LoVo (cell line): ENCODE results near the gene NSD1.

ENCODE experiments used
- DNase-seq: peaks from one replicate; pipeline ENCODE4 v3.0.0-alpha.2; 2016; ENCODE audit warnings: low spot score

The NSD1 gene

DNA sequence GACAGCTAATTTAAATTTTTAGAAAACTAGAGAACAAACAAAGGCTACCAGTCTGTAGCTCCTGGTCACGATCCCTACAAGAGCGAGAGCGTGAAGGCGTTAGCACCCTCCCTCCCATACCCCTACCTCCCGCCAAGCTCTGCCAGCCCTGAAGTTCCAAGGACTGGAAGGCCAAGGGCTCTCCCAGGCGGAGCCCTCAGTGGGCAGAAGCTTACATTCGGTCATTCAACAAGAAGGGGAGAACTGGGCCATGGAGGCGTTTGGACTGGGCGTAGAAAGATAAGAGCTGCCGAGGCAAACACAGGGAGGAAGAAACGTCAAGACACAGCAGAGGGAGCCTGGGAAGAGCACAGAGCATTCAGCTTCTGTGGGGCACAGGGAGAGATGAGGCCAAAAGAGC is 175.2 kb downstream of the NSD1 start:
- no peak for DNase-seq

DNA sequence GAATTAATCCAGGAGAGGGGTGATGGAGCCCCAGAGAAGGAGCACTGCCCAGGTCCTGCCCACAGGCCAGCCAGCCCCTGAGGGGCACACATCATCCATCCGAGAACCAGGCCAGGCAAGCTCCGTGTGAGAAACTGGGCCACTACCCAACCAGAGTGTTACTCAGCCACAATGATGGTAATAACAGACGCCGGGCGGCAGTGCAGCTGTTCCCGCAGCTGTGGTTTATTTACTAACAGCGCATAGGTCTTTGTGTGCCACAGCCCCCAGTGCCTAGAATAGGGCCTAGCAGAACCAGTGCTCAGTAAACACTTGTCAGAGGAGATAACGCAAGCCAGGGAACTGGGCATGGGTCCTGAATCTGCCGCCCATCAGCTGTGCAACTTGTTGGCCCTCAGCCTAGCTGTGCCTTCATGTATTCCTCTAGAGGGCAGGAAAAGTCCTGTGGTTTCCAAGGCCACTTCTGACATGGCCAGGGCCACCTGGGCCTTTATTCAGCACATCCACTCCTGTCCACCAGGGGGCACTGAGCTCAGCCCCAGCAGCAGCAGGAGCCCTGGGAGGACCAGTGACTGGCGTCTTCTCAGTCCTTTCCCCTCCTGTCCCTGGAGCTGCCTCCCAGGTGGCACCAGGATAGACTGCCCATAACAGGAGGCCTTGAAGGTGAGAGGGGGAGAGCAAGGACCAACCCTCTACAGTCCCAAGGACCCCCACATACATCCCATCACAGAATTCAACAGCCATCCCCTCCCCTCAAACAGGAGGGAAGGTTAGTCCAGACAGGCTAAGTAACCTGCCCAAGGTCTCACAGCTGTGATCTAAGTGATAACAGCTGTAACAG is 176.0 kb downstream of the NSD1 start:
- peak; percentile 81 for DNase-seq

DNA sequence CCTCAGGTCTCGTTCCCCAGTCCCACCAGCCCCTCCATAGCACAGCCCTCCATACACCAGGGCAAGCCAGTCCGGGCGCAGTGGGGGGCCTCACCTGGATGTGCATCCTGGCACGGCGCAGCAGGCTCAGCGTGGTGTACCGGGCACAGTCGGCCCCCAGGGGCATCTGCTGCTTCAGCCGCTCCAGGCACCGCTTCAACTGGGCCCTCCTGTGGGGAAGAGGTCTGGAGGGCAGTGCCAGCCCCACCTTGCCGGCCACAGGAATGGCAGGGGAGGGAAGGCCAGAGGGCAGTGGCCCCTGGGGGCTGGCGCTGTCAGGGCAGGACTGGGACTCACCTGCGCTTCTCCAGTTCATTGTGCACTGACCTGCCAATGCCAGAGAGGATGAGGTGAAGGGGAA is 176.8 kb downstream of the NSD1 start:
- no peak for DNase-seq

DNA sequence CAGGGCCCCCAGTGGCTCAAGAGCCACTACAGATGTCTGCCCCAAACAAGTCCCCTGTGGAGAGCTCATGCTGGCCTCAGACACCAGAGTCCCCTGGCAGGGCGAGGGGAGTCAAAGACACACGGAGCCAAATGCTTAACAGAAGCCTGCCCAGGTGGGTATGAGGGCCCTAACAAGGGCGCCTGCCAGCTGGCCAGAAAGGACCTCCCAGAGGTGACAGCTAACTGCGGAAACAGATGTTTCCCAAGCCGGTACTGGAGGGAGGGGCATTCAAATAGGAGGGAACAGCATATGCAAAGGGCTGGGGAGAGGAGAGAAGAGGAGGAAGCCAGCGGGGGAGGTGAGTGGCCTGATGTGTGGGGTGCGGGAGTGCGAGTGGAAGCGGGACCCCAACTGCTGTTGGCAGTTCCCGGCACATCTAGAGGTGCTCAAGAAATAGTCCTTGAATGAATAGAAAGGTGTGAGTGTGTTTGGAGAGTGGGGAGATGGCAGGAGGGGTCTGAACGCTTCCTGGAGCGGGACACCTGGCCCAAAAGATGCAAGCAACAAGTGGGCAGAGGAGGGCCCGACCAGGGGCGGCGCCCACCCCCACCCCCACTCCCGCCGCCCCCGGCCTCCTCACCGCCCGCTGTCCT is 177.3 kb downstream of the NSD1 start:
- no peak for DNase-seq

DNA sequence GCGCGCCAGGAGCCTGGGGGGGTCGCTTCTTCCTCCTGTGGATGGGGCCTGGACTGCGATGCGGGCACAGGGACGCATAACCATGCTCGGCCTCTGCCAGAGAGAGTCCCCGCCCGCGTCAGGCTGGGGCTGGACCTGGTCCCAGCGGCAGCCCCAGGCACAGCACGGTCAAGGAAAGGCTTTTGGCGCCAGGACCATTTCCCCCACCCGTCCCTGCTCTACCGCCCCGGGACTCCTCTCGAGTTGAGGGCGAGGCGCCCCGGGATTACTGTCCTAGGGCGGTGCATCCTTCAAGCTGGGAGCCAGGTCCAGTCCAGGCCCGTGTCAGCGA is 177.8 kb downstream of the NSD1 start:
- DNase-seq, result no peak

DNA sequence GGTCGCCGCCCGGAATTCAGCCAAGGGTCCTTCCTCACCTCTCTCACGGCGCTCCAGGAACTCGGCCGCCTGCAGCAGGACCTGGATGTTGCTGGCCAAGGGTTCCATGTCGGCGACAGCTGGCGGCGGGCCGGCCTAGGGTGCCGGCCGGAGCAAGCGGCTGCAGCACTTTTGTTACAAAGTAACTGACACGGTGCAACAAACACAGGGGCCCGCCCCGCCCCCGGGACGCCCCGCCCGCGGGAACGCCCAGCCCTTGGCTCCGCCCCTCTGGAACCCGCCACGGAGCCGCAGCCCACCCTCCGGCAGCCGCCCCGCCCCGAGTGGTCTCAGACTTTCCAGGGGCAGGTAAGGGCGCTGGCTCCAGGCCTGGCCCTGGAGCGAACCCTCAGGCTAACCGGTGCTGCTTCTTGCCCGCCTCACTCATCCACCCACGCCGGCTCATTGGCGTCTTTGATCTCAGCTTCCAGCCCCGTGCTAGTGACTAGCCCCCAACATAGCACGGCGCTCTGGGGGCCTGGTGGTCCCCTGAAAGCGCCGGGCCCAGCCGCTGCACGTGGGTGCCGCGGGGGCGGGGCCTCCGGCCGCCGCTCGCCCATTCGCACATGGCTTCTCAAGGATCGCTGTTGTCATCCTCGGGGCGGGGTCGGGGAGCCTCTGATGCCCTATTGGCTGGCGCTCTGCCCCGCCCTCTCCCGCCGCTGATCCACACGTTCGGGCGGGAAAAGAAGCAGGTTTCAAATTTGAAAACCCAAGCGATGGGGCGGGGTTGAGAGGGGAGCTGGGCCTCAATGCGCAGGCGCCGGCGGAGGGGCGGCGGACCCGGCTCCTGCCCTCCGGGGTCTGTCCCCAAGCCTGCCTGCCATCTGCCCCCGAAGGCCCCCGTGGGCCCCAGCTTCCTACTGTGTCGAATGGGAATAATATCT is 178.4 kb downstream of the NSD1 start, which contains the start of gene MXD3:
MXD3 (minus strand) TSS at position 176 of the 926 bp plus-strand sequence; CDS start at position 108, 68 bp downstream.
- peak; percentile 99 for DNase-seq

DNA sequence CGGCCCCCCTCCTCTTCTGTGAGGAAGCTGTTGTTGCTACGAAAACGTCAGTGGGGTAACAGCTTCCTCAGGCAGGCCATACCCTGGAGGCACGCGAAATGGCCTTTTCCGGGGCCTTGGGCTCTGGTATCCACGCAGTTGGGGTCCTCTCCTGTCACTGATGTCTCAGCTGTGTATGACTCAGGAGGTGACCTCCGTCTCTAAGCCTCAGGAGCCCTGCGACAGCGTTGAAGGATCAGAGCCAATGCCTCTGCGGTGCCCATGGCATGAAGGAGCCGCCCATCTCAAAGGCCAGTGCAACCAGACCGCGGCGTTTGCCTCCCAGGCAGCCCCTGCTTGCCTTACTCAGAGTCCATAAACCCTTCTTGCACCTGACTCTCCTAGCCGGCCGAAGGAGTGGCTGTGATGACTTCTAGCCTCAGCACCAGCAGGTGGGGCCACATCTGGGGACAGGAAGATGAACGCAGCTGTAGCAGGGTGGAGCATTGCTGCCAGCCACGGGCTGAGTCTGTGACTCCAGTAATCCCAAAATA is 179.1 kb downstream of the NSD1 start:
- peak; percentile 64 for DNase-seq

DNA sequence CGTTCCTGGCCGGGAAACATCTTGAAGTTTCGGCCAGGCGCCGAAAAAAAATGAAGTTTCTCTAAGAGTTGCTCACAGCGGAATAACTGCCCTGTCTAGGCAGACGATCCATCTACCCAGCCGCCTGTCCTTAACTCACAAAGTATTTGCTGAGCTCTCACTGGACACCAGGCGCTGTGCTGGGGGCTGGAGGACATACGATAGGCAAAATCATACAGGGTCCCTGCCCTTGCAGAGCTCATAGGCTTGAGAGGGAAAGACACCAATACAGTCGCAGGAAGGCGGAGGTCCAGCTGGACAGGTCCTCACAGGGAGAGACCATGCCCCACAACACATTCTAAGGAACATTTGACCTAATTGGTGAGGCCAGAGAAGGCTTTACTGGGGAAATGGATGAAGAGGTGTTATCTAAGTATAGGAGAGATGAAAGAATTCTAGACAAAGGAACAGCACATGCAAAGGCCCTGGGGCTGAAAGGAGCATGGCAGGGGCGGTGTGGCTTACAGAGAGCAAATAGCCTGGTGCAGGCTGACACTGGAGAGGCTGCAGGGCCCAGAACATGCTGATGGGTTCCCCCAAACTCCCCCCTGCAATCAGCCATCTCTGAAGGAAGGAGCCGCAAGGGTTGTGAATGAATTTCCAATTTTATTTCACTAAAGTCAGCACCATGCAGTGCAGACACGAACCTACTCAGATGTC is 180.1 kb downstream of the NSD1 start:
- DNase-seq, result no peak

DNA sequence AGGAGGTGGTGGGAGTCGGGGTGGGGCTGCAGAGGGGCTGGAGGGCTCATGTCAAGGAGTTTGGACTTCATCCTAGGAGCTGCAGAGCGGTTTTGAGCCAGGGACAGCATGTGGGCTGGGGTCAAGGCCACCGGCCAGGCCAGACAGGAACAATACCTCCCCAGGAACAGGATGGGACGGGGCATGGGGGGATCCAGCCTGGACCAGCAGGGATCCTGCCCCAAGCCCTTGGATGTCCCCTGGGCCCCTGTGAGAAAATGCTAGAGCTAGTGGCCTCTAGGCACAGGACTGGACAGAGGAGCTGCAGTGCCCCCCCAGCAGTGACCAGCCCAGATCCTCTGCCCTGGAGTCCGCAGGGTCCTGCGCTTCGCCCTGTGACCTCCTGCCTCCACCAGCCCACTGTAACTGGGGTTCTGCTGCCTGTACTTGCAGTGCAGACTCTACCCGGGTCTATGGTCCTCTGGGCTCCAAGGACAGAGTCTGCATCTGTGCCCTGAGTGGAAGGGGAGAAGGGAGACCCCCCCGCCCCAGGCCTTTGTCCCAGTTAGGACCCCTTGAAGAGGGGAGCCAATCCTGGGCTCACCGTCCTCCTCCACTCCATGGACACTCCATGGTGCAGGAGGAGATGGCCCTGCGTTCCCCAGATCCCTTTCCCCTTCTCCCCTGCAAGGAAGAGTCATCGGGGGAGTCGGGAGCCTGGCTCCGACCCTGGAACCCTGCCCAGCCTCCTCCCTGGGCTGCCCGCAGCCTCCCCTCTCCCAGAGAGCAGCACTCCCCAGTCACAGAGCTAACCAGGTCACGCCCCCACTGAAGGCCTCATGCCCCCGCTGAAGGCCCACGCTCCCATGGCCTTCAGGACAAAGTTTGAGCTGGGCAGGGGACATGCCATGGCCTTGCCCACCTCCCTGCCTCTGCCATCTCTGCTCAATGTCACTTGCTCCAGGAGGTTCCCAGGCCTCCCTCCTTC is 181.1 kb downstream of the NSD1 start:
- no peak for DNase-seq

DNA sequence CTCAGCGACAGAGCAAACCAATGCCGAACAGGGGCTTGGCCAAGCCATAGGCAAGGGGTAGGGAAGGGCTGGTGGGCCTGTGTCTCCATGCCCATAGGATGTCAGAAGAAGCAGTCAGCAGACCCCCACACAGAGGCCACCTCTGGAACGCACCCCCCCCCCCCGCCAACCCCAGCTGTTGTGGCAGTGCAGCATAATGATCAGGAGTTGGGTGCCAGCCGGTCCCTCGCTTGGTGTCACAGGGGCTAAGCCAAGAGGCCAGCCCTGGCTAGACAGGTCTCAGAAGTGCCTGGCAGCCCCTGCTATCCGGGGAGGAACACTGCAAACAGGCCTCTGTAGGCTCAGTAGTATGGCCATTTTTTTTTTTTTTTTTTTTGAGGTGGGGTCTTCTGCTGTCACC is 181.8 kb downstream of the NSD1 start:
- no peak for DNase-seq

DNA sequence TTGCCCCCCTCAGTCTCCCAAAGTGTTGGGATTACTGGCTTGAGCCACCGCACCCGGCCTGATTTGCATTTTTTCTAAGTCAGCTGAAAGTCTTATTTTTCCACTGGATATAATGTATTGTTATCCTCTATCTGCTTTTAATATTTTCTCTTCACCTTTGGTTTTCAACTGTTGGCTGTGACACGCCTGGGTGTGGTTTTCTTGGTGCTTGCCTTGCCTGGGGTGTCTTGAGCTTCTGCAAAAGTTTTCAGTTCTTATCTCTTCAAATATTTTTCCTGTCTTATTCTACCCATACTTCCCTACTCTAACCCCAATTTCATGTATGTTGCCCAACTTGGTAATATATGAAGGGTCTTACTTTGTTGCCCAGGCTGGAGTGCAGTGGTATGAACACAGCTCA is 182.4 kb downstream of the NSD1 start:
- no peak for DNase-seq

DNA sequence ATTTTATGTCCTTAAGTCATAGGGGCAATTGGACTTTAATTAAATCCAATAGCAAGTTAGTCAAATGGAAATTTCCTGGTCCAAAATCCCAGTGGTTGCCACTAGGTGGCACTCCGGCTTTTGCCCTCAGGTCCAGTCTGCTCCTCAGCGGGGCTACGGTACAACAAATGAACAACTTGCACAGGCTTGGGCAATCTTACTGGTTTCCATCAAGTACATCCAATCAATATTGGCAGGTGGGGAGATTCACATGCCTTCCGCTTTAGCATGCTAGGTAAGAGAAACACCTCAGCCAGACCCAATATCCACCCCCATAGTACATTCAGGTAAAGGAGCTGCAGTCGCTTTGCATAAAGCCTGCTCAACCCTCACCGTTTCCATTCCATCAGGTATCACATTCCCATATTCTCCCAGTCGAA is 184.4 kb downstream of the NSD1 start:
- DNase-seq, result peak; percentile 69

DNA sequence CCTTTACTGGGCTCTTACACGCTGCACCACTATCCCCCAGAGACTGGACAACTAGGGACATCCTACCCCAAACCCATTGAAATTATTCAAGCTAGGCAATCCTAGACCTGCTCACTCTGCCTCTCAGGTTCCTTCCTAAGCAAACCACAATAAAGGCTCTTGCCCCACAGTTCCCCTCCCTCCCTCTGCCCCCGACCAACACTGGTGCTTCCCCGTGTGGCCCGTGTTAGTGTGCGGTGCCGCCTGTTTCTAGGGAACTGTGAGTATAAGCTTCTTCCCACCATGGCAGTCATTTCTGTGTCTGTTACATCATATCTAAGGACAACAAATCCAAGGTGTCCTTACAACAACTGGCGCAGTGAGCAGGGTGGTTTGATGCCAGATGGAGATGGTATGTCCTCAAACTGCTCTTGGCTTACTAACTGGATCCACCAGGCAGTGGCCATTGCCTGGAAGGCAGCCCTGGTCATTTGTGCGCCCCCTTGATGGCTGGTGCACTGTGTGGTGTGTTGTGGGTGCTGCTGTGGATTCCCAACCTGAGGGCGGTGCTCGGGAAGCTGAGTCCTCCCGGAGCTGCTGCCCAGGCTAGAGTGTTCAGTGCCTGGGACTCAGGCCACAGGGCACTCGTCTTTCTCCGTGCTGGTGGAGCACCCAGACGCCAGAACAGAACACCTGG is 186.5 kb downstream of the NSD1 start:
- DNase-seq, result no peak

DNA sequence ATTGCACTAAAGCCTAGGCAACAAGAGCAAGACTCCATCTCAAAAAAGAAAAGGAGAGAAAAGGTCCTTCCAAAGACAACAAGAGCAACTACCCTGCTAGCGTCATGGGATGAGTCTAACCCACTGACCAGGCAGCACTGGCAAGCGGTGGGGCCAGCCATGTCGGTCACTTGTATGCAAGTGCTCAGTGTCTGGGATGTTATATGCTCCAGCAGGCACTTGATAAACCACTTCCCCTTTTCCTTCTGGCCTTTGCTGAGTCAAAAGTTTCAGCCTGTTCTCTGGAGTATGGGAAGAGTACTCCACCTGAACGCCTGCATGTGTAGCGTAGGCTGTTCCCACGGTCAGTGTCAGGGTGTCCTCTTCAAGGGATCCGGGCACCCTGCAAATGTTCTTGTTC is 187.3 kb downstream of the NSD1 start:
- DNase-seq, result no peak

DNA sequence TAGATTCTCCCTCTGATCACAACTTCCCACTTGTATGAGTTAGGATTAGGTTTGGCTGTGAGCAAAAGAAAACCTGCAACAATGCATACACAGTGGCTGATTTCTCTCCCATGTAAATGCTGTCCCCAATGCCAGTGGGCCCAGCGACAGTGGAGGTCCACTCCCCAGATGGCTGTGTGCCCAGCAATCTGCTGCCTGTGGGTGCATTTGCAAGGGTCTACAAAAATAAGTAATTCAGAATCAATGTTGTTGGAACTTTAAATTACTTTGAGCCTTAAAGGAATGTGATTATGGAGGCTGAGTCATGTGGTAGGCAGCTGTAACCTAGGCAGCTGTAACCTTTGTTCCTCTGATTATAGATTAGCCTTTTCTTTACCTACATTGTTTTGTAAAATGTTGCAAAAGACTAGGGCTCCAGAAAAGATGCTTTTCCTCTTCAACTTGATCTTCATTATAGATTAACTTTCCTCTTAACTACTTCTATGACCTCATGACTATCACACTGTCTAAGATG is 192.4 kb downstream of the NSD1 start:
- peak; percentile 32 for DNase-seq

DNA sequence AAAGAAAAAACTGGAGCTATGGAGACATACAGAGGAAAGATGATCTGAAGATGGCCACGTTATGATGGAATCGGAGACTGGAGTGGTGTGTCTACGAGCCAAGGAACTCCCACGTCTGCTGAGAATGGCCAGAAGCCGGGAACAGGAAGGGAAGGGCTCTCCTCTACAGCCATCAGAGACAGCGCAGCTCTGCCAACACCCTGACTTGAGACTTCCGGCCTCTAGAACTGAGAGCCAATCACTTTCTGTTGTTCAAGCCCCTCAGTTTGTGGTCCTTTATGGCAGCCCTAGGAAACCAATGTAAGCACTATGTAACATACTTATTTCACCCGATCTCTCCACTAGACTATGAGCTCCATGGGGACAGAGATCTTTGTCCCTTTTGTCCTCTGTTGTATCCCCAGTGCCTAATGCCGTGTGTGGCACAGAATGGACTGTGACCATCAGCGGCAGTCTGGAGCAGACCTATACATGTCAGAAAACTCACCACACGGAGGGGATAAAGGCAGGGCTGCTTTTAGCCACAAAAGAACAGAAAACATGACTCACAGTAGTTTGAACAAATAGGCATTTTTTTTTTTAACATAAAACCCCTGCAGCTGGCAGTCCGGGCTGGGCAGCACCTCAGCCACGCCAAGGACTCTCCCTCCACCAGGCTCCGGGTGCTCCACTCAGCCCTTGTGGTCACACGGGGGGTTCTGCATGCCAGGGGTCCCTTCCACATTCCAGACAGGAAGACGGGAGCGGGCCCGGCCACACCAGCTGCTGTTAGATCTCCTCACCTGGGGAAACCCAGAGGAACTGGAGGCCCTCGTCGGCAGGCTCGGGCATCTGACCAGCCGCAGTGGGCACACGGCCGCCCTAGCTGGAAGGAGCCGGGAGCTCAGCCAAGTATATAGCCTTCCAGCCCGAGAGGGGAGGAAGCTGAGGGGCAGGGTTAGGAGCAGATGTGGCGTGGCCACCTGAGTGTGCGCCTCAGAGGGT is 194.3 kb downstream of the NSD1 start:
- no peak for DNase-seq

DNA sequence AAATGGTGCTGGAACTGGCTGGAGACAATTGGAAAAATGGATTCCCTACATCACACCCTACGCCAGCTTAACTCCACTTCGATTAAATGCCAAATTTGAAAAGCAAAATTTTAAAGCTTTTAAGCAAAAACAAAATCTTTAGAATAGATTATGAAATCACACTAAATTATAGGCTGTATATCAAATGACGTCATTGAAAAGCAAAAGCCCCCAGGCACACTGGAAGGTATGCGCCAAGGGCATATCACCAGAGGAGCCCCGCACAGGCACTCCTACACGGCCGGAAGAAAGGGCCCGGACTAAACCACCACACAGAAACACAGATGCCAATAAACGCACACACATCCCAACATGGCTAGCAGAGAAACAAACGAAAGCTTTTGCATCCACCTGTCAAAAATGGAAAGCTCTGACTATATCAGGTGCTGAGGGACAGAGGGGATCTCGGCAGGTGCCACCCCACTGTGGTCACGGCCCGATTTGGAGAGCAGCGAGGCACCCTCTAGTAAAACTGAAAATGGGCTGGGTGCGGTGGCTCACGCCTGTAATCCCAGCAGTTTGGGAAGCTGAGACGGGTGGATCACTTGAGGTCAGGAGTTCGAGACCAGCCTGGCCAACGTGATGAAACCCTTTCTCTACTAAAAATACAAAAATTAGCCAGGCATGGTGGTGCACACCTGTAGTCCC is 195.1 kb downstream of the NSD1 start:
- no peak for DNase-seq

DNA sequence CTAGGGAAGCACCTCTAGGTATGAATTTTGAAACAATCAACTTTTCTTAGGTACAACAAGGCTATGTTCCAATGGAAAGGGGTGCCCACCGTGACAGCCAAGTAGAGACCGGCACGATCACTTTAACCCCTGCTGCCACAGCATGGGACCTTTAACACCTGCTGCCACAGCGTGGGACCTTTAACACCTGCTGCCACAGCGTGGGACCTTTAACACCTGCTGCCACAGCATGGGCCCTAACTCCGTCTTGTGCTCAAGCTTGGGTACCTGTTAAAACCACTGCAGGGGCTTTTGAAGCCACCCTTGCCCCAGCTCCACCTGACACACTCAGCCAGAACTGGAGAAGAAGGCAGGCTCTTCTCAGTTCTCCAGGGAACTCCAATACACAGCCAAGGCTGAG is 196.3 kb downstream of the NSD1 start:
- no peak for DNase-seq
